ENCODE measurements around the gene PRKAB1.
"Not testable (repeated sequence)": the region's sequence is repeated elsewhere in the genome, so short reads cannot be mapped to it uniquely, and the experiment has no call there.

PRKAB1 gene, protein sequence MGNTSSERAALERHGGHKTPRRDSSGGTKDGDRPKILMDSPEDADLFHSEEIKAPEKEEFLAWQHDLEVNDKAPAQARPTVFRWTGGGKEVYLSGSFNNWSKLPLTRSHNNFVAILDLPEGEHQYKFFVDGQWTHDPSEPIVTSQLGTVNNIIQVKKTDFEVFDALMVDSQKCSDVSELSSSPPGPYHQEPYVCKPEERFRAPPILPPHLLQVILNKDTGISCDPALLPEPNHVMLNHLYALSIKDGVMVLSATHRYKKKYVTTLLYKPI

DNA sequence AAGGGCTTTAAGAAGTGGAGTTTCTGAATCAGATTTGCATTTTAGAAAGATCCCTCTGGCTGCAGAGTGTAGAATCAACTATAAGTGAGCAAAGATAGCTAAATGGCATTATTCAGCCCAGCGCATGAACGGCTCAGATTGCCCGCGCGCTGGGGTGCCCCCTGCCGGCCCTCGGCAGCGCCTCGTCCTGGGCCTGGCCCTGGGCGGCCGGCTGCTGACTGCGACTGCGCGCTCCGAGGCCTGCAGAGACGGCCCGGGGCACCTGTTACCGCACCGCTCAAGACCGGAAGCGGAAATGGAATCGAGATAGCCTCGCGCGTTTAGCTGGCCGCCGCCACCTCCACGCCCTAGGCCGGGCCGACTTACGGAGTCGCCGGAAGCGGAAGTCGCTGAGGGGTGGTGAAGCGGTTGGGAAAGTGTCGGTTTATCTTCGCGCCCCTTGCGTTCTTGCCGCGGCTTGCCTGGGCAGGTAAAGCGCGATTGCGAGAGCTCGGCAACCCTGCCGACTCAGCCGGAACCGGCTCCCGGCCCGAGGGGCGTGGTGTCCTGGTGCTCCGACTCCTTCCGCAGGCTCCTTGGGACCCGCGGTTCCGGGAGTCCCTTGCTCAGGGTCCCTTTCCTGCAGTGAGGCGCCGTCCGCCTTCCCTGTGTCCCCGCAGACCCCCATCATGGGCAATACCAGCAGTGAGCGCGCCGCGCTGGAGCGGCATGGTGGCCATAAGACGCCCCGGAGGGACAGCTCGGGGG, at the start of gene PRKAB1:
Gene PRKAB1 (plus strand): TSS at position 557 of the 747 bp plus-strand sequence. CDS start 112 bp downstream, at position 669.
- DNase-seq (ENCODE audit: low read depth), result peak; percentile 86

DNA sequence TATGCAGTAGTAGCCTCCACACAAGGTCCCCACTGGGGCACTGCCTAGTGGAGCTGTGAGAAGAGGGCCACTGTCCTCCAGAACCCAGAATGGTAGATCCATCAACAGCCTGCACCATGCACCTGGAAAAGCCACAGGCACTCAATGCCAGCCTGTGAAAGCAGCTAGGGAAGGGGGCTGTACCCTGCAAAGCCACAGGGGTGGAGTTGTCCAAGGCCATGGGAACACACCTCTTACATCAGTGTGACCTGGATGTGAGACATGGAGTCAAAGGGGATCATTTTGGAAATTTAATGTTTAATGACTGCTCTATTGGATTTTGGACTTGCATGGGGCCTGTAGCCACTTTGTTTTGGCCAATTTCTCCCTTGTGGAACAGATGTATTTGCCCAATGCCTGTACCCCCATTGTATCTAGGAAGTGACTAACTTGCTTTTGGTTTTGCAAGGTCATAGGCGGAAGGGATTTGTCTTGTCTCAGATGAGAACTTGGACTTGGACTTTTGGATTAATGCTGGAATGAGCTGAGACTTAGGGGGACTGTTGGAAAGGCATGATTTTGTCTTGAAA, 49.5 kb upstream of the PRKAB1 start:
- not testable (repeated sequence) for DNase-seq (ENCODE audit: low read depth)

DNA sequence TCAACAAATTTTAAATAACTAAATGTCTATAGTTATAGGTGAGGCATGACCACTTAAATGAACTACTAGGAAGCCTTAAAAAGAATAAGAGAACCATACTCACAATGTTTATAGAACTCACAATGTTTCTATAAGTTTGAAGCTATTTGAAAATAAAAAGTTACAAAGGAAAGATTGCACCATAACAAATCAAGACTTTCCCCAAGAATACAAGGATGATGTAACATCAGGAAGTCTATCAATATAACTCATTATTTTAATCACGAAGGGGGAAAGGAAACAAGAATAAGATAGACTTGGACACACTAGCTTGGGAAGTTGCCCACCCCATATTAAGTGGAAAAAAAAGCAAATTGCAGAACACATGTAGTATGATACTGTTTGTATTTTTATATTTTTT, 47.4 kb upstream of the PRKAB1 start:
- DNase-seq (ENCODE audit: low read depth), result no peak

DNA sequence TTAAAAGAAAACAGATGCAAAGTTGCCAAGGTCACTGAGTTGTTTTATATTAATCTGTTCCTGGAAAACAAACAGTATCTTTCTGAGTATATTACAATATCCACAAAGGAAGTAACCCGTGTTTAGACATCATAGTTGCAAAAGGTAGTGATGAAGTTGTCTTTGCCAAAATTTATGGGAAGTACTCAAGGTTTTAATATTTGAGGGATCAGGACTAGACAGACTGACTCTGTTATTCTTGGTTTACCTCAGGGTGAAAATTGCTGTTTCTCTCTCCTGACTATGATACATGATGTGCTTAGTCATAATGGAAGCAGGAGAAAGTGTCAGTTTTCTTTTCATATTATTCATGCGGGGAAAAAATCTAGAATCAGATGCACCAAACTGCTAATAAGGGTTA, 46.1 kb upstream of the PRKAB1 start:
- no peak for DNase-seq (ENCODE audit: low read depth)

DNA sequence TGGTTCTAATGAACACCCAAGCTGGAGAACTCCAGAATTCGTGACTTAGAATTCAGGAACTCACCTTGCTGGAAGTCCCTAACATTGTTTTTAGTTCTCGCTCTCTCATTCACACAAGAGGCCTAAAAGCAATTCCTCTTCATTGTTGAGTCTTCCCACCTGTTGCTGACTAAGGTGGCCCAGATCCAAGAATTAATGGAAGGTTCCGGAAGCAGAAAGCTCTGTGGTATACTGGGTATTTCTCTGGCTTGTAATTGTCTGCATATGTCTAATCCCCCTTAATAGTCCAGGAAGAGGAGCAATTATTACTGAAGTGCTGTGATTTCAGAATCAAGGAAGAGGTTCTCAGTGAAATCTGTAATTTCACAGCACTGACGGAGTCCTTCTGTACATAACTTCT, 43.0 kb upstream of the PRKAB1 start:
- DNase-seq (ENCODE audit: low read depth), result no peak

DNA sequence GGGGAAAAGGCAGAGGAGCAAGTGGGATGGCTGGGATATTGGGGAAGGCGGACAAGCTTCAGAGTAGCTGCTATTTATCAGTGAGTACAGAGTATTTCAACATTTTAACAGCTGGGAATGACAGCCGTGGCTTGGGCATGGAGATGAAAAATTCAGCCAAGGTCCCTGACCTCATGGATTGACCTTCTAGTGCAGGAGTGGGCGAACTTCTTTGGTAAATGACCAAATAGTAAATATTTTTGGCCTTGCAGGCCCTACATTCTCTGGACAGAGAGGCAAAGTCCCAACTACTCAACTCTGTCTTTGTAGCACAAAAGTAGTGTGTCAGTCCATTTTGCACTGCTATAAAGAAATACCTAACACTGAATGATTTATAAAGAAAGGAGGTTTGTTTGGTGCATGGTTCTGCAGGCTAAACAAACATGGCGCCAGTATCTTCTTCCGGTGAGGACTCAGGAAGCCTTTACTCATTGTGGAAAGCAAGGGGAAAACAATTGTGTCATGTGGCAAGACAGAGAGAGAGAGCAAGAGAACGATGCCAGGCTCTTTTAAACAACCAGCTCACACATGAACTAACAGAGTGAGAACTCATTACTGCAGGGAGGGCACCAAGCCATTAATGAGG, 40.8 kb upstream of the PRKAB1 start:
- DNase-seq (ENCODE audit: low read depth), result no peak

DNA sequence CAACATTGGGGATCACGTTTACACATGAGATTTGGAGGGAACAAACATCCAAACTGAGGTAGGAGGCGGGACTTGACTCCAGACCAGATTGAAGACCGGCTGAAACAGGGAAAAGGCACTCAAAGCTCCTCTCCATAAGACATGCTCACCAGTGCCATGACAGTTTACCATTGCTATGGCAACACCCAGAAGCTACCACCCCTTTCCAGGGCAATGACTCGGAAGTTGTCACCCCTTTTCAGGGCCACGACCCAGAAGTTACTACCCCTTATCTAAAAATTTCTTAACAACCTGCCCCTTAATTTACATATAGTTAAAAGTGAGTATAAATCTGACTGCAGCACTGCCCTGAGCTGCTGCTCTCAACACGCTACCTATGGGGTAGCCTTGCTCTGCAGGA, 40.2 kb upstream of the PRKAB1 start:
- no peak for DNase-seq (ENCODE audit: low read depth)

DNA sequence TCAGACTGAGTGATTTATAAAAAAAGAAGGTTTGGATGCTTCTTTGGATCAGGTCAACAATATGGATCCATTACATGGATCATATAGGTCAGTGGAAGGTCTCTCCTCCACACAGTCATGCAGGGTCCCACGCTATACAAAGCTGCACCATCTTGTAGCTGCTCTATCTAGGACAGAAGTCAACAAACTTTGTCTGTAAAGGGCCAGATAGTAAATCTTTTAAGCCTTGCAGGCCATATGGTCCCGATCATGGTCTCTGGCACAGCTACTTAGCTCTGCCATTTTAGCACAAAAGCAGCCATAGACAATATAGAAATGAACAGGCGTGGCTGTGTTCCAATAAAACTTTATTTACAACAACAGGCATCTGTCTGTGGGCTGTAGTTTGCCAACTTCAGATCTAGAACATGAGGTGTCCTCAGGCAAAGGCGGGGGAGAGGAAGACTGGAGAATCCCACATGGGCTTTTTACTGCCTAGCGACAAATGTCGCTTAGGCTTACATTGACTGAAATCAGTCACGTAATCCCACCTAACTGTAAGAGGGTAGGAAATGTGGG, 37.6 kb upstream of the PRKAB1 start:
- DNase-seq (ENCODE audit: low read depth), result no peak

DNA sequence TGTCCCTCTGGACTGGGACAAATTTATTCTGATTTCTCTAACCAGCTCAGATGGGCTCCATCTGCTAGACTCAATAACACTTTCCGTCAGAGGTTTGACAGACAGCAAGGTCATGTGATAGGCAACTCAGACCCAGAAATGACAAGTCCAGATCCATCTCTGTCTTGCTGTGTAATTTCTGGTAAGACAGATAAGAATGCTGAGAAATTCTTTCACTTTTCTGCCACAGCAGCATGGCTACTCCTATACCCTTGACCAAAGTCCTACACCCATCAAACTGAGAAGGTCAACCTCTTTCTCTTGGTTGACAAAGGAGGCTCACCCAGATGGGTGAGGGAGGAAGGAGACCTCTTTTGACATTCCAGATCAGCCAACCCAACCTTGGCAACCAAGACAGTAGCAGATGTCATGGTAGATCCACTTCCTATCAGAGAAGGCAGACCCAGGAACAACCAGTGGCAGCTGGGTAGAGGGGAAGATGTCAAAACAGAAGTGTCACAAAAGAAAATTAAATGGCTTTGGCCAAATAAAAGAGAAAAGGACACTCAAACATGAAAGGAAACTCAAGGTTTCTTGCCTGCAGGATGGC, 36.9 kb upstream of the PRKAB1 start:
- DNase-seq (ENCODE audit: low read depth), result no peak

DNA sequence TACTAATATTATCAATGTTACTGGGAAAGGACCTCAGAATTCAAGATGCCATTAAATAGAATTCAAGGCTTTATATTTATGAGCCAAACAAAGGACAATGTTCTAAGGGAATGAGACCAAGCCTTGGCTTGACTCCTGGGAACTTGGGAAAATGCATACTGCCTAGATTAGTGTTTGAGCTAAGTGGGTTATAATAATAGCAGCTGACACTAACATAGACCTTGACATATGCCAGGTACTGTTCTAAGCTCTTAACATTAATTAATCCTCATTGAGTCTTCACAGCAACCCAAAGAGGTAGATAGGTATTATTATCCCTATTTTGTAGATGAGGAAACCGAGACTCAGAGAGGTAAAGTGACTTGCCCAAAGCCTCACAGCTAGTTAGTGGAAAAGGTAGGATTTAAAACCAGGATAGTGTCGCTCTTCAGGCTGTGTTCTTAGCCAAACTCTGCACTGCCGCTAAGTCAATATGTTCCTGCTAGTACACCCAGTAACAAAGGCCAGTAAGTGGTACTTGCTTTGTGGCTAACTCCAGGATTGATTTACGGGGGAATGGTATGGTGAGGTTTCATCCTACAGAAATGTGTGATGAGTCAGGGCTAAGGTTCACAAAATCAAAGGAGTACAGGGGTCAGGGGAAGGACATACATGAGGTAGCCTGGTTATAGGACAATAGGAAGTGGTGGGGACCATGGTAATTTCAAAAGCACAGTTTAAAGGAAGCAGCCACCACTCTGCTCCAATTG, 35.8 kb upstream of the PRKAB1 start:
- DNase-seq (ENCODE audit: low read depth), result no peak

DNA sequence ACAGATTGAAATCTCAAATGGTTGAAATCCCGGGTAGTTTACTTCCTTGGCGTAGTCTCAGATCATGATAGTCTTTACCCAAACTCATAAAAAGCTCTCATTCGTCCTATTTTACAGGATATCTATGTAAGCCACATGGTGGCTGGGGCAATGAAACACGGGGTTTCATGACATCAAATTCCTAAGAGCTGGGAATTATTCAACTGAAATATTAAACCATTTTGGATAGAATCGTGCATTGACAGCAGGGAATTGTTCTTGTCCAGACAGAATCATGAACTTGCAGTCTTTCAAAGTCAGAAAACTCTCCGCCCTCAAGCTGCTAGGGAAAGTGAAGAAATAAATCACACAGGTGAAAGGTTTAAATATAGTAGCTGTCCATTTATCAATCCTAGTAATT, 33.2 kb upstream of the PRKAB1 start:
- no peak for DNase-seq (ENCODE audit: low read depth)

DNA sequence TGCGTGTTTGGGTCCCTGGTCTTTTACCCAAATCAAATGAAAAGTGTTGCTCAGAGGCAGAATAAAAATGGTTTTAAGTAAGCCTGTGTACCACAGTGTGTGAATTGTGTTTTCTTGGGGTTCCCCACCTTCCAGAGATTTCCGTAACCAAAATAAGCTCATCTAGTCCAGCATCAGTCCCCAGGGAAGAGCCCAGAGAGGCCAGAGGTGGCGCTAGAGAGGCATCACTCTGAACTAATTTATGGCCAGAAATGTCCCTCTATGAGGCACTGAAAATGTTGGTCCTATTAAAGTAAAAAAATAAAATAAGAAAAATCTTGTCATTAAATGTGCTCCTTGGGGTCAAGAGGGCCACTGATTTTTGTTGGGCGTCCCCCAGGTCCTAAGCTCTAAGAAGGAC, 24.9 kb upstream of the PRKAB1 start:
- DNase-seq (ENCODE audit: low read depth), result no peak

DNA sequence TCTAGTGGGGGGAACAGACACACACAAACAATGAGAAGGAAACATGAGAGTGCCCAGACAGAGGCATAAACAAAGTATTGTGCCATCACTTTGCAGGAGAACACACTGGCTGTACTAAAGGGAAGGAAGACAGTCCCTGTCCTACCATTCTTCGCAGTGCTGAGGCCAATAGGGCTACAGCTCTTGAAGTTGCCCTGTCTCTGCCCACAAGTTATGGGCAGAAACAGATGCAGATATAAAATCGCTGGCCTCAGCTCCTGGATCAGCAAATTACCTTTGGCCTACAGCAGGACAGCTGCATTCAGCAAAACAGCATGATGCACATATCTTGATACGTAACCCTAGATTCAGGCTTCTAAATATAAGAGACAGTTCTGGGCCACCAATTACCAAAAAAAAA, 23.0 kb upstream of the PRKAB1 start:
- DNase-seq (ENCODE audit: low read depth), result no peak

DNA sequence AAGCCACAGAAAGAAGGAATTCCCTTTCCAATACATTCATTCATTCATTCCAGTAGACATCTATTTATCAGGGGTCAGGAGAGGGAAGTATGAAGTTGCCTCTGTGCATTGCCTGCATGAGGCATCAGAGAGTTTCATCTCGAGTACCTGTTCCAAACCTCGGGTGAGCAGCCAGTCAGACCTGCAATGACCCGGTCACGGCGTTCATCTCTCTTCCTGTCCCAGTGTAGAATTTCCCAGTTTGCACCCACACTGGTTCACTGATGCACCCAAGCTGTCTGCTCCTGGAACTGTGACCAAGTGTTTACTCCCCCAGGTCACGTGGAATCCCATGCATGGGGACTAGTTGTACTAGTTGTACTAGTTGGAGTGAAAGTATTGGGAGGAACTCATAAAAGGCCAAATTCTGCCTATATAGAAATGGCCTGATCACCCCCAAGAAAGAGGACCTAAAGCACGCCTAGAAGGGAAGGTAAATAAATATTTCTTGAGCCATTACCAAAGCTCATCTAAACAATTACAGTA, 22.3 kb upstream of the PRKAB1 start:
- no peak for DNase-seq (ENCODE audit: low read depth)

DNA sequence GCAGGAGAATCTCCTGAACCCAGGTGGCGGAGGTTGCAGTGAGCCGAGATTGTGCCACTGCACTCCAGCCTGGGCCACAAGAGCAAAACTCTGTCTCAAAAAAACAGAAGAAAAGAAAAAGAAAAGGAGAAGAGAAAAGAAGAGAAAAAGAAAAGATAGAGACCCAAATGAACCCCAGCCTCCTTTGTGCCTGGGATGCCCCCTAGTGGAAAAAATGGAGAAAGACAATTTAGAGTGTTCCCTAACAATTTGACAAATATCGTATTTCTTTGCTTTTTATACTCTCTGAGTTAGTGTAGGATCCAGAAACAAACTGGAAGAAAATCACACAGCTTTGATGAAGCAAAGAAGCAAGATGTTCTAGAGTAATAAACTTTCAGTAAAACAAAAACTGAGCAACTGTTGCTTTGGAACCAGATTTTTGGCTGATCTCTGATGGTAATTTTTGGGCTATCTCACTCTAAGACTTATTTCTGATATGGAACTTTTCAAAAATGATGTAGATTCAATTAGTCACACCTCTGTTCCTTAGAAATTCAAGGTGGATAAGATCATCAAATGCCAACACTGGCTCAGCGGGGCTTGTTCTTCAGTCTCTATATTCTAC, 18.6 kb upstream of the PRKAB1 start:
- no peak for DNase-seq (ENCODE audit: low read depth)

DNA sequence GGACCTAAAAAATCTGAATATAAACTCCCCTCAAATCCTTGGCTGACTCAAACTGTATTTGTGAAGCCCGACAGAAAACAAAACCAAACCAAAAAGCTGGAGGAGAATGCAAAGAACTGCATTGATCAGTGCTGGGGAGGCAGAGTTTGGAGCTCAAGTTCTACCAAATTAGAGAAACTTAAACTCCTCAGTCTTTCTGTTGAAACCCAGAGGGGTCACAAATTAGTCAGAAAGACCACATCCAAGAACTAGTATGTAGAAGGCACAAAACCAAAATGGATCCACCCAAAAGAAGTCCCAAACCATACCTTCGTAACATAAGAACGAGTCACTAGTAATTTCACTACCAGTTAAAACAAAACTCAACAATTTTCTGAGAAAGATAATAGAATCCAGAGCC, 15.3 kb upstream of the PRKAB1 start:
- DNase-seq (ENCODE audit: low read depth), result no peak

DNA sequence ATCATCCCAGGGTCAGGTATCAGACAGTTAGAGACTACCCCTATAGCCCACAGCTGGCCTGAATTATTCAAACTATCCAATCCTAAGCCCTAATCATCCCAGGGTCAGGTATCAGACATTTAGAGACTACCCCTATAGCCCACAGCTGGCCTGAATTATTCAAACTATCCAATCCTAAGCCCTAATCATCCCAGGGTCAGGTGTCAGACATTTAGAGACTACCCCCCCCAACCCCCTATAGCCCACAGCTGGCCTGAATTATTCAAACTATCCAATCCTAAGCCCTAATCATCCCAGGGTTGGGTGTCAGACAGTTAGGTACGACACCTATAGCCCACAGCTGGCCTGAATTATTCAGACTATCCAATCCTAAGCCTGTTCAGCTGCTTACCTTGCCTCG, 10.9 kb upstream of the PRKAB1 start:
- DNase-seq (ENCODE audit: low read depth), result not testable (repeated sequence)

DNA sequence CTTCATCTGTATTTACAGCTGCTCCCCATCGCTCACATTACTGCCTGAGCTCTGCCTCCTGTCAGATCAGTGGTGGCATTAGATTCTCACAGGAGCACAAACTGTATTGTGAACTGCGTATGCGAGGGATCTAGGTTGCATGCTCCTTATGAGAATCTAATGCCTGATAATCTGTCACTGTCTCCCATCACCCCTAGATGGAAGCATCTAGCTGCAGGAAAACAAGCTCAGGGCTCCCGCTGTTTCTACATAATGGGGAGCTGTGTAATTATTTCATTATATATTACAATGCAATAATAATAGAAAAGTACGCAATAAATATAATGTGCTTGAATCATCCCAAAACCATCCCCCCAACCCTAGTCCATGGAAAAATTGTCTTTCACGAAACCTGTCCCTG, 9.8 kb upstream of the PRKAB1 start:
- DNase-seq (ENCODE audit: low read depth), result not testable (repeated sequence)

DNA sequence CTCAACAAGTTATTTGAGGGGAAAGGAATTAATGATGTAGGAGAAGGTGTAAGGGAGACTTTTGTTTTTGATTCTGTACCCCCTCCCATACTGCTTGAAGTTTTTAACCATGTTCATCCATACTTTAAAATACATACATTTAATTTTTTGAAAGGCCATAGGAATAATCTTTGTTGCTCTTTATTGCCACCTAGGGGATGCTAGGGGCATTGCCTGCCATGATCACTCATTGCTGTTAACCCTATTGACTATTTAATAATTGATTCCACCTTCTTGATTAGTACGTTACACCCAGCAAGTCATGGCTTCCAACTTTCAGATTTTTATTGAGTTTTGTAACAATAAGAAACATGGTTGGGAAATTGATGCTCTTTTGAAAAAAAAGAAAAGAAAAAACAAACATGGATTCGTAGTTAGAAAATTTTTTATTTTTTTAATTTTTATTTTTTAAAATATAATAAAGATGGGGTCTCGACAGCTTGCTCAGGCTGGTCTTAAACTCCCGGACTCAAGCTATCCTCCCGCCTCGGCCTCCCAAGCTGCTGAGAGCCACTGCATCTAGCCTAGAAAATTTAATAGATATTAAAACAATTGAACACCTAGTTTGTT, 8.5 kb upstream of the PRKAB1 start:
- no peak for DNase-seq (ENCODE audit: low read depth)

DNA sequence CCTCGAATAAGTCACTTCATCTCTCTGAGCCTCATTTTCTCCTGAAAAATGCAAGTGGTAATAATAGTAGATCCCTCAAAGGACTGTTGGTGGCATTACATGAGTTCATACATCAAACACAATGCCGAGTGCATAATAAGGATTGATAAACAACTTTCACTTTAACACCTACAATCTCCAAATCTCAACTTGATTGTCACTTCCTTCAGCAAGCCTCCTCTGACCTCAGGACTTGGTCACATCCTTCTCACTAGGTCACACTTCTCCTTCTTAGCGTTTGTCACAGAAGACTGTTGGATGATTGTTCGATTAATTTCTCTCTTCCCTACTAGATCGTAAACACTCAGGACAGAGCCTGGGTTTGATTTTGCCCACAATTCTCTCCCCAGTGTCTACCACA, 7.9 kb upstream of the PRKAB1 start:
- DNase-seq (ENCODE audit: low read depth), result no peak
